ENCODE data around the gene RPP38.

GRCh38 chr10:15072358-15072757, 24.8 kb upstream of the RPP38 start:
- TF ChIP-seq EZH2 (IDR thresholded peaks at IDR 0.05; ENCODE audit: borderline replicate concordance, low read depth, low read length, severe bottlenecking): no peak
- TF ChIP-seq CTCF (IDR thresholded peaks at IDR 0.05; ENCODE audit: borderline replicate concordance, extremely low read depth, low read length, poor library complexity, severe bottlenecking): no peak
